Upper lobe of left lung (tissue), 4 donors: Measurements from ENCODE around the gene SPN.

Source experiments
- CTCF ChIP-seq, 6 experiments: fragments of 450-650 bp in 4 of 6; fragments of 200-600 bp in 2 of 6; sonication (generic) in 2 of 6; IDR thresholded peaks; one replicate each; pipeline ENCODE4 v1.5.1; 2016 to 2019; ENCODE audit warnings: antibody characterized with exemption in 6 of 6
- EP300 ChIP-seq, 4 donors: sonication (generic); formaldehyde crosslinking; IDR thresholded peaks; one replicate each; pipeline ENCODE4 v1.5.1; 2017; ENCODE audit warnings: antibody characterized with exemption in 4 of 4, control low read depth in 2 of 4
- POLR2A ChIP-seq, 4 donors: fragments of 450-650 bp; IDR thresholded peaks; one replicate each; pipeline ENCODE4 v1.5.1; 2016 to 2017; ENCODE audit warnings: antibody characterized with exemption in 4 of 4, mild to moderate bottlenecking in 2 of 4
- POLR2AphosphoS5 ChIP-seq, 2 donors: sonication (generic); formaldehyde crosslinking; IDR thresholded peaks; one replicate each; pipeline ENCODE4 v1.5.1; 2017; ENCODE audit warnings: antibody characterized with exemption in 2 of 2

GRCh38 chr16:29700253-29700987 lies 37.4 kb downstream of the SPN start:
- TF ChIP-seq CTCF (IDR thresholded peaks at IDR 0.05) (peak; percentile 76 to 88 (median 85)), EP300 (IDR thresholded peaks at IDR 0.05) (no peak), POLR2A (IDR thresholded peaks at IDR 0.05) (no peak), POLR2AphosphoS5 (IDR thresholded peaks at IDR 0.05) (peak in 1 of 2 donors; percentile 19)
